SK-N-SH treated with all-trans-retinoic acid at 6 μM for 48 hours (cell line): ENCODE results near the gene NR5A2.

Source experiments
- POU6F1 ChIP-seq: fragments of 250-450 bp; sonication (Bioruptor Pico); IDR thresholded peaks from 2 replicates; pipeline ENCODE4 v1.8.0; 2021; ENCODE audit warnings: low read depth, mild to moderate bottlenecking, moderate library complexity, borderline replicate concordance
- ZFP30 ChIP-seq: fragments of 450-650 bp; formaldehyde crosslinking; IDR thresholded peaks from 2 replicates; pipeline ENCODE4 v1.5.0; 2022; ENCODE audit warnings: mild to moderate bottlenecking, moderate library complexity
- ZNF565 ChIP-seq: fragments of 450-650 bp; formaldehyde crosslinking; conservative IDR thresholded peaks from 2 replicates; pipeline ENCODE4 v1.5.0; 2020; ENCODE audit warnings: low read depth, mild to moderate bottlenecking, moderate library complexity
- ZNF8 ChIP-seq: fragments of 450-650 bp; formaldehyde crosslinking; IDR thresholded peaks from 2 replicates; pipeline ENCODE4 v1.5.0; 2020; ENCODE audit warnings: mild to moderate bottlenecking, moderate library complexity

GRCh38 chr1:200035956-200036618 lies 8.6 kb downstream of the NR5A2 start:
- TF ChIP-seq ZNF8 (CRISPR knock-in tag): no peak
- no peak for TF ChIP-seq POU6F1 (CRISPR knock-in tag)
- TF ChIP-seq ZFP30 (CRISPR knock-in tag): no peak
- TF ChIP-seq ZNF565 (CRISPR knock-in tag): no peak
